Activated CD4-positive, alpha-beta T cell treated with anti-CD3 and anti-CD28 coated beads, Interleukin-2, amount 10 ng/mL, durations not matched to agents 7 days and 5 days (primary cell): ENCODE data around the gene IGSF6. TPM values are rescaled to one million over a fixed set of nuclear protein-coding genes. Genes with fewer than 3 reads are reported as not detected.
"Not testable (repeated sequence)": the region's sequence is repeated elsewhere in the genome, so short reads cannot be mapped to it uniquely, and the experiment has no call there.

Experiments
- CTCF ChIA-PET: fragments of 350-600 bp; sonication (Branson Sonifier 250); formaldehyde crosslinking; loops from one replicate; lab custom pipeline; 2021; ENCODE audit warnings: antibody characterized with exemption; lab: Charles Lee
- POLR2A ChIA-PET: fragments of 350-600 bp; sonication (Branson Sonifier 250); formaldehyde crosslinking; loops from one replicate; lab custom pipeline; 2021; ENCODE audit warnings: antibody characterized with exemption; lab: Charles Lee
- DNase-seq: peaks from one replicate; pipeline ENCODE4 v3.0.0-alpha.2; 2020
- H3K27ac Mint-ChIP-seq: one replicate; pipeline ENCODE4 v1.8.0; 2021; ENCODE audit warnings: mild to moderate bottlenecking, moderate library complexity, mixed read lengths
- H3K27me3 Mint-ChIP-seq: one replicate; pipeline ENCODE4 v1.8.0; 2021; ENCODE audit warnings: mixed read lengths
- H3K36me3 Mint-ChIP-seq: one replicate; pipeline ENCODE4 v1.8.0; 2021; ENCODE audit warnings: low read depth, mixed read lengths
- H3K4me1 Mint-ChIP-seq: one replicate; pipeline ENCODE4 v1.8.0; 2021; ENCODE audit warnings: mixed read lengths
- H3K4me3 Mint-ChIP-seq: one replicate; pipeline ENCODE4 v1.8.0; 2021; ENCODE audit warnings: mild to moderate bottlenecking, moderate library complexity, mixed read lengths
- H3K9me3 Mint-ChIP-seq: one replicate; pipeline ENCODE4 v1.8.0; 2021; ENCODE audit warnings: mixed read lengths
- total RNA-seq, 2 experiments: library from RNA; stranded (reverse); gene quantifications; one replicate each; pipeline ENCODE4 v1.2.3, GENCODE V29; 2021

Gene IGSF6
- total RNA-seq: under 1 TPM; 0.15 to 0.25 TPM

GRCh38 chr16:21652453-21652852 is at the start of gene IGSF6:
Gene IGSF6 (minus strand): TSS chr16:21652608. CDS start chr16:21652598, 10 bp downstream.
- Mint-ChIP-seq H3K36me3 (peaks cover 15% of the 10 kb centered on the region), H3K4me3 (no peak within 1 kb of the TSS), H3K4me1 (peaks cover 44% of the 10 kb centered on the region), H3K9me3 (no peaks in the 10 kb centered on the region), H3K27me3 (no peaks in the 10 kb centered on the region), H3K27ac (no peak within 1 kb of the TSS)
- CTCF ChIA-PET: interaction anchor here (1.0 kb wide), 1 partner anchor 55 kb away, joined by 3 read pairs; no protein-coding TSS in a partner anchor
- POLR2A ChIA-PET: no interaction called here
- DNase-seq: no peak

GRCh38 chr16:21701271-21701670 is 48.9 kb upstream of the IGSF6 start:
- Mint-ChIP-seq H3K36me3 (no peaks in the 10 kb centered on the region), H3K27me3 (peaks cover 2% of the 10 kb centered on the region), H3K9me3 (no peaks in the 10 kb centered on the region), H3K4me1 (peaks cover 5% of the 10 kb centered on the region), H3K27ac (no peak overlapping the region), H3K4me3 (no peak overlapping the region)
- ChIA-PET POLR2A (no interaction called here), CTCF (no interaction called here)
- DNase-seq: no peak

GRCh38 chr16:21698169-21699032 is 46.0 kb upstream of the IGSF6 start:
- no peak for DNase-seq
- Mint-ChIP-seq H3K27ac (no peak overlapping the region), H3K4me1 (peaks cover under 1% of the 10 kb centered on the region), H3K27me3 (peaks cover 5% of the 10 kb centered on the region), H3K9me3 (no peaks in the 10 kb centered on the region), H3K36me3 (no peaks in the 10 kb centered on the region), H3K4me3 (no peak overlapping the region)
- CTCF ChIA-PET: interaction anchor here (0.9 kb wide), 1 partner anchor 12 kb away, joined by 3 read pairs; no protein-coding TSS in a partner anchor
- POLR2A ChIA-PET: no interaction called here

- Mint-ChIP-seq H3K4me1 (no peaks in the 10 kb centered on the region), H3K36me3 (no peaks in the 10 kb centered on the region), H3K27ac (no peak overlapping the region), H3K27me3 (peaks cover 3% of the 10 kb centered on the region), H3K4me3 (no peak overlapping the region), H3K9me3 (no peaks in the 10 kb centered on the region)
- POLR2A ChIA-PET: no interaction called here
- DNase-seq: no peak
- CTCF ChIA-PET: no interaction called here
Observed at GRCh38 chr16:21697032-21697431, 44.6 kb upstream of the IGSF6 start.

GRCh38 chr16:21694609-21695008 is 42.2 kb upstream of the IGSF6 start:
- H3K36me3 Mint-ChIP-seq: no peaks in the 10 kb centered on the region
- H3K4me3 Mint-ChIP-seq: no peak overlapping the region
- POLR2A ChIA-PET: no interaction called here
- H3K9me3 Mint-ChIP-seq: no peaks in the 10 kb centered on the region
- DNase-seq: no peak
- no peak overlapping the region for H3K27ac Mint-ChIP-seq
- CTCF ChIA-PET: interaction anchor here (2.3 kb wide), 1 partner anchor 13 kb away, joined by 6 read pairs; no protein-coding TSS in a partner anchor
- peaks cover 6% of the 10 kb centered on the region for H3K27me3 Mint-ChIP-seq
- H3K4me1 Mint-ChIP-seq: no peaks in the 10 kb centered on the region

GRCh38 chr16:21690967-21691366 is 38.6 kb upstream of the IGSF6 start:
- H3K27me3 Mint-ChIP-seq, H3K9me3 Mint-ChIP-seq, DNase-seq, H3K4me1 Mint-ChIP-seq, POLR2A ChIA-PET, H3K36me3 Mint-ChIP-seq, H3K27ac Mint-ChIP-seq, CTCF ChIA-PET, H3K4me3 Mint-ChIP-seq: not testable (repeated sequence)

- H3K36me3 Mint-ChIP-seq: no peaks in the 10 kb centered on the region
- no peak for DNase-seq
- peaks cover 3% of the 10 kb centered on the region for H3K27me3 Mint-ChIP-seq
- H3K4me1 Mint-ChIP-seq: no peaks in the 10 kb centered on the region
- no peaks in the 10 kb centered on the region for H3K9me3 Mint-ChIP-seq
- CTCF ChIA-PET: no interaction called here
- H3K4me3 Mint-ChIP-seq: no peak overlapping the region
- POLR2A ChIA-PET: no interaction called here
- H3K27ac Mint-ChIP-seq: no peak overlapping the region
Observed at GRCh38 chr16:21689107-21689506, 36.7 kb upstream of the IGSF6 start.

GRCh38 chr16:21685034-21685455 is 32.6 kb upstream of the IGSF6 start:
- H3K9me3 Mint-ChIP-seq: no peaks in the 10 kb centered on the region
- no peak overlapping the region for H3K4me3 Mint-ChIP-seq
- no peak for DNase-seq
- POLR2A ChIA-PET: no interaction called here
- no peaks in the 10 kb centered on the region for H3K4me1 Mint-ChIP-seq
- CTCF ChIA-PET: no interaction called here
- peaks cover 6% of the 10 kb centered on the region for H3K27me3 Mint-ChIP-seq
- H3K36me3 Mint-ChIP-seq: no peaks in the 10 kb centered on the region
- no peak overlapping the region for H3K27ac Mint-ChIP-seq

- ChIA-PET POLR2A (no interaction called here), CTCF (interaction anchor here (0.8 kb wide), 1 partner anchor 24 kb away, joined by 4 read pairs; no protein-coding TSS in a partner anchor)
- no peak overlapping the region for H3K27ac Mint-ChIP-seq
- no peak overlapping the region for H3K4me3 Mint-ChIP-seq
- no peaks in the 10 kb centered on the region for H3K9me3 Mint-ChIP-seq
- H3K4me1 Mint-ChIP-seq: no peaks in the 10 kb centered on the region
- peak; percentile 31 for DNase-seq
- H3K27me3 Mint-ChIP-seq: peaks cover 3% of the 10 kb centered on the region
- H3K36me3 Mint-ChIP-seq: no peaks in the 10 kb centered on the region
Observed at GRCh38 chr16:21684199-21684598, 31.8 kb upstream of the IGSF6 start.

- Mint-ChIP-seq H3K4me1 (no peaks in the 10 kb centered on the region), H3K27me3 (peaks cover 5% of the 10 kb centered on the region), H3K27ac (no peak overlapping the region), H3K36me3 (no peaks in the 10 kb centered on the region), H3K4me3 (no peak overlapping the region), H3K9me3 (no peaks in the 10 kb centered on the region)
- POLR2A ChIA-PET: no interaction called here
- no peak for DNase-seq
- CTCF ChIA-PET: no interaction called here
Observed at GRCh38 chr16:21683184-21683583, 30.8 kb upstream of the IGSF6 start.

- H3K27ac Mint-ChIP-seq, H3K9me3 Mint-ChIP-seq, H3K36me3 Mint-ChIP-seq, H3K4me1 Mint-ChIP-seq, DNase-seq, POLR2A ChIA-PET, H3K4me3 Mint-ChIP-seq: not testable (repeated sequence)
- CTCF ChIA-PET: interaction anchor here (0.6 to 2.2 kb wide), 4 partner anchors 12 to 507 kb away, joined by 3 to 6 read pairs (median 4); no protein-coding TSS in a partner anchor
- peaks cover 20% of the 10 kb centered on the region for H3K27me3 Mint-ChIP-seq
Observed at GRCh38 chr16:21680714-21681113, 28.3 kb upstream of the IGSF6 start.

GRCh38 chr16:21674456-21674855 is 22.0 kb upstream of the IGSF6 start:
- H3K36me3 Mint-ChIP-seq, H3K4me1 Mint-ChIP-seq, POLR2A ChIA-PET, DNase-seq, H3K9me3 Mint-ChIP-seq, H3K27ac Mint-ChIP-seq, H3K4me3 Mint-ChIP-seq: not testable (repeated sequence)
- CTCF ChIA-PET: interaction anchor here (0.6 kb wide), 2 partner anchors 132 to 960 kb away, joined by 3 read pairs; no protein-coding TSS in a partner anchor
- peaks cover 26% of the 10 kb centered on the region for H3K27me3 Mint-ChIP-seq

- H3K27me3 Mint-ChIP-seq: peaks cover 24% of the 10 kb centered on the region
- no peak overlapping the region for H3K4me3 Mint-ChIP-seq
- no peaks in the 10 kb centered on the region for H3K36me3 Mint-ChIP-seq
- ChIA-PET CTCF (interaction anchor here (0.8 kb wide), 1 partner anchor 86 kb away, joined by 3 read pairs; no protein-coding TSS in a partner anchor), POLR2A (no interaction called here)
- no peak for DNase-seq
- H3K4me1 Mint-ChIP-seq: no peaks in the 10 kb centered on the region
- no peak overlapping the region for H3K27ac Mint-ChIP-seq
- peaks cover 2% of the 10 kb centered on the region for H3K9me3 Mint-ChIP-seq
Observed at GRCh38 chr16:21673469-21673868, 21.1 kb upstream of the IGSF6 start.
